ENCODE results near the gene GTF2A2.

Gene GTF2A2

GRCh38 chr15:59605994-59606393, 51.3 kb downstream of the GTF2A2 start:
- no peak for DNase-seq (ENCODE audit: low read depth in 2 of 2)

- DNase-seq (ENCODE audit: low read depth in 2 of 2): no peak
Measured at GRCh38 chr15:59598461-59598860, 58.9 kb downstream of the GTF2A2 start.

- no peak for DNase-seq (ENCODE audit: low read depth in 2 of 2)
Measured at GRCh38 chr15:59596640-59597039, 60.7 kb downstream of the GTF2A2 start.

GRCh38 chr15:59595434-59595915, 61.8 kb downstream of the GTF2A2 start:
- DNase-seq (ENCODE audit: low read depth in 2 of 2): no peak

GRCh38 chr15:59594991-59595390, 62.3 kb downstream of the GTF2A2 start:
- DNase-seq (ENCODE audit: low read depth in 2 of 2): no peak

GRCh38 chr15:59594493-59594942, 62.8 kb downstream of the GTF2A2 start:
- no peak for DNase-seq (ENCODE audit: low read depth in 2 of 2)

- DNase-seq (ENCODE audit: low read depth in 2 of 2): no peak
Measured at GRCh38 chr15:59591356-59591755, 66.0 kb downstream of the GTF2A2 start.

GRCh38 chr15:59590027-59590426, 67.3 kb downstream of the GTF2A2 start:
- no peak for DNase-seq (ENCODE audit: low read depth in 2 of 2)

Data from fibroblast of skin of left biceps (primary cell).